Memory B cell (primary cell): ENCODE data around the gene GALM.
"Not testable (repeated sequence)": the region's sequence is repeated elsewhere in the genome, so short reads cannot be mapped to it uniquely, and the experiment has no call there.

ENCODE experiments used
- ATAC-seq: fragments of 150-1000 bp; cut with Tn5 transposase; 2 replicates; pipeline ENCODE4 v1.10.0; 2021; ENCODE audit warnings: low read depth, mild to moderate bottlenecking, moderate library complexity
- DNase-seq, 2 donors: peaks; one replicate each; pipeline ENCODE4 v3.0.0; 2022; ENCODE audit warnings: low spot score in 2 of 2
- H3K27ac Mint-ChIP-seq: one replicate; pipeline ENCODE4 v1.8.0; 2022; ENCODE audit warnings: mild to moderate bottlenecking, moderate library complexity, mixed read lengths
- H3K27me3 Mint-ChIP-seq: one replicate; pipeline ENCODE4 v1.8.0; 2022; ENCODE audit warnings: mixed read lengths
- H3K36me3 Mint-ChIP-seq: one replicate; pipeline ENCODE4 v1.8.0; 2022; ENCODE audit warnings: mild to moderate bottlenecking, mixed read lengths
- H3K4me1 Mint-ChIP-seq: one replicate; pipeline ENCODE4 v1.8.0; 2022; ENCODE audit warnings: mixed read lengths
- H3K4me3 Mint-ChIP-seq: one replicate; pipeline ENCODE4 v1.8.0; 2022; ENCODE audit warnings: mild to moderate bottlenecking, moderate library complexity, mixed read lengths
- H3K9me3 Mint-ChIP-seq: one replicate; pipeline ENCODE4 v1.8.0; 2022; ENCODE audit warnings: mixed read lengths

GALM gene

DNA sequence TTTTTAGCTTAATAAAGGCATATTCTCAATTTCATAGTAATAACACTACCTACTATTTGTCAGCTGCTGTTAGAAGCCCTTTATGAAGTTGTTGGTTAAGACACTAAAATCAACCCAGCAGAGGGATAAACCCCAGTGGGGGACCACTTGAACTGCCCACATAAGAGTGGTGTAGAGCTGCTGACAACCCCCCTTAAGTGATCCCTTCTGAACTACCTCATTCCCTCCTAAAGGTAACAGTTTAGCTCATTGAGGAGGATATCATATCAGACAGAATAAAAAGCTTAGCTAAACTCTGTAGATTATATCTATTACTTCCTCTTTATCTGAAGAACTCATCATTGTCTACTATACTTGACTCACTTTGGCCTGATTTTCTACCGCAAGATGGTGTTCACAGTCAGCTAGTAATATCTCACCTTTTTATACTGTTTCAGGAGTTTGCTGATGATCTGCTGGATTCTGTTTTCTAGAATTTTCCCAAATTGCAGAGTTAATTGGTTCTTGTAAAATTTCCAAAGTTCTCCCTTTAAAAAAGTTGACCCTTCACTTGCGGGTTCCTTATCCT, 16.2 kb downstream of the GALM start:
- no peak for ATAC-seq
- peaks cover 46% of the 10 kb centered on the region for H3K36me3 Mint-ChIP-seq
- no peaks in the 10 kb centered on the region for H3K9me3 Mint-ChIP-seq
- DNase-seq, result no peak
- no peak overlapping the region for H3K27ac Mint-ChIP-seq
- H3K4me3 Mint-ChIP-seq, result no peak overlapping the region
- H3K27me3 Mint-ChIP-seq, result no peaks in the 10 kb centered on the region
- H3K4me1 Mint-ChIP-seq, result no peaks in the 10 kb centered on the region

DNA sequence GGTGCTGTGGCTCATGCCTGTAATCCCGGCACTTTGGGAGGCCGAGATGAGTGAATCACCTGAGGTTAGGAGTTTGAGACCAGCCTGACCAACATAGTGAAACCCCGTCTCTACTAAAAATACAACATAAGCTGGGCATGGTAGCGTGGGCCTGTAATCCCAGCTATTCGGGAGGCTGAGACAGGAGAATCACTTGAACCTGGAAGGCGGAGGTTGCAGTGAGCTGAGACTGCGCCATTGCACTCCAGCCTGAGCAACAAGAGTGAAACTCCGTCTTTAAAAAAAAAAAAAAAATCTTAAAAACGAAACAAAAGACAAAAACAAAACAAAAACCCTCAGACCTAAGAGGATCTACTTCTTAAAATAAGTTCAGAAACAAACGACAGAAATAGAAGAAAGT, 16.7 kb downstream of the GALM start:
- not testable (repeated sequence) for ATAC-seq, H3K9me3 Mint-ChIP-seq, H3K27me3 Mint-ChIP-seq, DNase-seq, H3K4me1 Mint-ChIP-seq, H3K27ac Mint-ChIP-seq, H3K4me3 Mint-ChIP-seq
- peaks cover 44% of the 10 kb centered on the region for H3K36me3 Mint-ChIP-seq

DNA sequence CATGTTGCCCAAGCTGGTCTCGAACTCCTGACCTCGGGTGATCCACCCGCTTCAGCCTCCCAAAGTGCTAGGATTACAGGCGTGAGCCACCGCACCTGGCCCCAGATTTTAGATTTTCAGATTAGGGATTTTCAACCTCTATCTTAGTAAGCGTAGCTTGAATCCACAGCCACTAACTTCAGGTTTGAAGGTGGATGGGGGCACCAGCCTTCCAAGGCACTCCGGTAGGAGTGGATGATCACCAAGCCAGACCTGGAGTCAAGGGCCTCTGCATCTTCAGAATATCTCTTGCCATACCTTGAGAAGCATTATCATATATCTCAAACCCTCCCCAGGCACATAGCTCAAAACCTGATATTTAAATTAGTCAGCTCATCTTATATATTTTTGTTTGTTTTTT, 17.9 kb downstream of the GALM start:
- ATAC-seq (no peak), DNase-seq (no peak)
- Mint-ChIP-seq H3K4me3 (no peak overlapping the region), H3K27ac (no peak overlapping the region), H3K27me3 (no peaks in the 10 kb centered on the region), H3K4me1 (no peaks in the 10 kb centered on the region), H3K36me3 (peaks cover 44% of the 10 kb centered on the region), H3K9me3 (no peaks in the 10 kb centered on the region)

GRCh38 chr2:38685116-38685735, 19.3 kb downstream of the GALM start:
- no peaks in the 10 kb centered on the region for H3K9me3 Mint-ChIP-seq
- H3K4me3 Mint-ChIP-seq, result no peak overlapping the region
- no peak for DNase-seq
- H3K36me3 Mint-ChIP-seq, result peaks cover 40% of the 10 kb centered on the region
- no peak for ATAC-seq
- H3K27ac Mint-ChIP-seq, result no peak overlapping the region
- H3K4me1 Mint-ChIP-seq, result no peaks in the 10 kb centered on the region
- no peaks in the 10 kb centered on the region for H3K27me3 Mint-ChIP-seq

DNA sequence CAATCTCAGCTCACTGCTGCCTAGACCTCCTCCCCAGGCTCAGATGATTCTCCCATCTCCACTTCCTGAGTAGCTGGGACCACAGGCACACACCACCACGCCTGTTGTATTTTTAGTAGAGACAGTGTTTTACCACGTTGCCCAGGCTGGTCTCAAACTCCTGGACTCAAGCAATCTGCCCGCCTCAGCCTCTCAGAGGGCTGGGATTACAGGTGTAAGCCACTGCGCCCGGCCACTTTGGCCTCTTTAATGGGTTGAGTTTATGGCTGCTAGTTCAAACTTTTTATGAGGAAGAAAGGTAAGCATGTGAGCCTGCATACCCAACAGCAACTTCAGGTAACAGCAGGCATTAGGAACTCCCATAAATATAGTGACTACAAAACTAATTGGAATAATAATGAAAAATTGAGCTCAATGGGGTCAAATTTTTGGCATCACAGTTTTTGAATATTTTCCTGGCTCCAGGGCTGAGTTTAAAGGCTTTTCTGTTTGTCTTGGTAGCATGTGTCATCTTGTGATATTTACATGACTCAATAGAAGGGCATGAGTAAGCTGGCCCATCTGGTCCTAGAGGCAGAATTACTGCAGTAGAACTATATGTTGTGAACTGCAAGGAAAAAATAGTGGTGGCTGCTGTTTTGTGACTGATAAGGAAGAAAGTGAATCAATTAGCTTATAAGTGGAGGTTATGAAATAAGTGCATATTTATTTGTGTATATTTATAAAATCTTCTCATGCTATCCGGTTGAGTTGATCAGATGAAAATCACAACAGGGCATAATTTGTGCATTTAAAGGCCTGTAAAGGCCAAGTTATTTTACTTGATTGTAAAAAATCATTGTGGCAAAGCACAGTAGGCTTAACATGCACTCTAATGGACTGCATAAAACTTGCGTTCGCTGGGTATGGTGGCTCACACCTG, 24.8 kb downstream of the GALM start:
- Mint-ChIP-seq H3K9me3 (no peaks in the 10 kb centered on the region), H3K4me1 (peaks cover 8% of the 10 kb centered on the region), H3K4me3 (no peak overlapping the region), H3K27me3 (no peaks in the 10 kb centered on the region), H3K27ac (no peak overlapping the region), H3K36me3 (peaks cover 26% of the 10 kb centered on the region)
- no peak for ATAC-seq
- DNase-seq, result no peak

GRCh38 chr2:38691994-38692393, 26.1 kb downstream of the GALM start:
- Mint-ChIP-seq H3K27me3 (no peaks in the 10 kb centered on the region), H3K27ac (no peak overlapping the region), H3K36me3 (peaks cover 24% of the 10 kb centered on the region), H3K4me3 (no peak overlapping the region), H3K9me3 (no peaks in the 10 kb centered on the region), H3K4me1 (peaks cover 8% of the 10 kb centered on the region)
- DNase-seq (no peak), ATAC-seq (no peak)

- no peaks in the 10 kb centered on the region for H3K9me3 Mint-ChIP-seq
- DNase-seq (no peak), ATAC-seq (no peak)
- peaks cover 25% of the 10 kb centered on the region for H3K36me3 Mint-ChIP-seq
- peak overlapping the region; percentile 31 for H3K27ac Mint-ChIP-seq
- H3K4me1 Mint-ChIP-seq, result peaks cover 8% of the 10 kb centered on the region
- no peak overlapping the region for H3K4me3 Mint-ChIP-seq
- no peaks in the 10 kb centered on the region for H3K27me3 Mint-ChIP-seq
These were observed 26.9 kb downstream of the GALM start for GRCh38 chr2:38692636-38693318.

GRCh38 chr2:38697116-38697840, 31.4 kb downstream of the GALM start:
- Mint-ChIP-seq H3K4me1 (peaks cover 8% of the 10 kb centered on the region), H3K27ac (no peak overlapping the region), H3K27me3 (no peaks in the 10 kb centered on the region), H3K36me3 (peaks cover 23% of the 10 kb centered on the region), H3K9me3 (peaks cover 3% of the 10 kb centered on the region), H3K4me3 (no peak overlapping the region)
- no peak for ATAC-seq
- no peak for DNase-seq

DNA sequence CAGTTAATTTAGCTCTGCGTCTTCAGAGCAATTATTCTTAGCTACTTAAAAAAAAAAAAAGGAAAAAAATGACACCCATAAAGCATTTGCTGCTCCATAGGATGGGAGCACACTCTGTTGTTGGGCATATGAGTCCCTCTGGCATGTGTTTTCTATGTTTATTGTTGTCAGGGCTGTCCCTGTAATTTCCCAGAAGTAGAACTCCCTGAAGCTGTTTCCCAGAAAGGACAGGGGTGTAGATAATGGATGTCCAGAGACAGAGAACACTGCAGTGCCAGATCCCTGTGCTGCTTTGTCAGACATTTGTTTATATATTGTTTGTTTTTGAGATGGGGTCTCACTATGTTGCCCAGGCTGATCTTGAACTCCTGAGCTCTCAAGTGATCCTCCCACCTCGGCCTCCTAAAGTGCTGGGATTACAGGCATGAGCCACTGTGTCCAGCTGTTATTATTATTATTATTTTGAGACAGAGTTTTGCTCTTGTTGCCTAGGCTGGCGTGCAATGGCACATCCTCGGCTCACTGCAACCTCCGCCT, 32.6 kb downstream of the GALM start:
- no peak for ATAC-seq
- DNase-seq, result no peak
- no peak overlapping the region for H3K4me3 Mint-ChIP-seq
- H3K27me3 Mint-ChIP-seq, result no peaks in the 10 kb centered on the region
- H3K4me1 Mint-ChIP-seq, result peaks cover 8% of the 10 kb centered on the region
- peaks cover 23% of the 10 kb centered on the region for H3K36me3 Mint-ChIP-seq
- H3K9me3 Mint-ChIP-seq, result peaks cover 3% of the 10 kb centered on the region
- no peak overlapping the region for H3K27ac Mint-ChIP-seq

- Mint-ChIP-seq H3K4me3 (no peak overlapping the region), H3K27me3 (no peaks in the 10 kb centered on the region), H3K27ac (no peak overlapping the region), H3K9me3 (peaks cover 3% of the 10 kb centered on the region), H3K4me1 (no peaks in the 10 kb centered on the region), H3K36me3 (peaks cover 23% of the 10 kb centered on the region)
- DNase-seq, result no peak
- no peak for ATAC-seq
These were observed 34.3 kb downstream of the GALM start for GRCh38 chr2:38700113-38700785.

DNA sequence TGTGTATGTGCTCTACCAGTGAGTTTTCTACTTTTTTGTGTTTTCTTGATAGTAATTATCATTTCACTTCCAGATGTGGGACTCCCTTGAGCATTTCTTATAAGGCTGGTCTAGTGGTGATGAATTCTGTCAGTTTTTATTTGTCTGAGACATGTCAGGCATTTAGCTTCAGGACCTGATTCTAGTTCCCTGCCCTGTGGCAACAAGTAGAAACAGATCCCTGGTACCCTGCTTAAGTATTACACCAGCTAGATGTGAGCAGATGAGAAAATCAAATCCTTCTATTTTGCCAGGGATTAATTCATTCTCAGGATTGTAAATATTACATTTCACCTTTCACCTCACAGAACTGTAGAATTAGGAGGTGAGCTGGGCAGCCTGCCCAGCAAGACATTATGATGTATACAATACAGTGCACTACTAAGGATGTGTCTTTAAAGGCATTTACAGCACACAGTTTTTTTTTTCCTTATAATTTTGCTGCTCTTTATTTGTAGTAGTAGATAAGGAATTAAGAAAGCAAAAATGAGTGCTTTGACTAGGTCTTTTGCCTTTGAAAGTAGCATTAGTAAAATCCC, 35.1 kb downstream of the GALM start:
- H3K4me3 Mint-ChIP-seq, result no peak overlapping the region
- DNase-seq, result no peak

GRCh38 chr2:38701542-38701941, 35.6 kb downstream of the GALM start:
- Mint-ChIP-seq H3K27me3 (no peaks in the 10 kb centered on the region), H3K27ac (no peak overlapping the region), H3K9me3 (peaks cover 3% of the 10 kb centered on the region), H3K36me3 (peaks cover 22% of the 10 kb centered on the region), H3K4me1 (no peaks in the 10 kb centered on the region), H3K4me3 (no peak overlapping the region)
- ATAC-seq (no peak), DNase-seq (no peak)

More for the DNA sequence above, 35.1 kb downstream of the GALM start:
- ATAC-seq, result no peak
- no peak overlapping the region for H3K27ac Mint-ChIP-seq
- H3K36me3 Mint-ChIP-seq, result peaks cover 25% of the 10 kb centered on the region
- peaks cover 3% of the 10 kb centered on the region for H3K9me3 Mint-ChIP-seq
- H3K27me3 Mint-ChIP-seq, result no peaks in the 10 kb centered on the region
- H3K4me1 Mint-ChIP-seq, result no peaks in the 10 kb centered on the region

GRCh38 chr2:38702413-38702812, 36.5 kb downstream of the GALM start:
- Mint-ChIP-seq H3K36me3 (peaks cover 21% of the 10 kb centered on the region), H3K27ac (no peak overlapping the region), H3K4me1 (no peaks in the 10 kb centered on the region), H3K9me3 (peaks cover 3% of the 10 kb centered on the region), H3K4me3 (no peak overlapping the region), H3K27me3 (no peaks in the 10 kb centered on the region)
- DNase-seq (no peak), ATAC-seq (no peak)
